ENCODE measurements around the gene CA10.

CA10 gene

GRCh38 chr17:52105591-52105990, 52.9 kb downstream of the CA10 start:
- H3K4me2 ChIP-seq (ENCODE audit: low read length): no peak overlapping the region

GRCh38 chr17:52096056-52096455, 62.5 kb downstream of the CA10 start:
- Histone ChIP-seq H2BK120ac (ENCODE audit: insufficient read depth, low read length, poor library complexity) (no peak overlapping the region), H3K4me2 (ENCODE audit: low read length) (no peak overlapping the region), H2AFZ (ENCODE audit: insufficient read depth, low read length, poor library complexity) (no peak overlapping the region), H3K36me3 (ENCODE audit: control insufficient read depth in 1 of 2, insufficient read depth in 2 of 2, low read length in 2 of 2) (no peaks in the 10 kb centered on the region), H2BK5ac (ENCODE audit: low read depth, low read length, poor library complexity) (no peak overlapping the region), H3K27ac (ENCODE audit: low read depth, low read length) (no peak overlapping the region), H3K23ac (ENCODE audit: low read length) (no peak overlapping the region), H3K79me1 (ENCODE audit: low read length) (no peaks in the 10 kb centered on the region), H3K4me1 (ENCODE audit: control insufficient read depth in 1 of 2, insufficient read depth in 2 of 2, low read length in 2 of 2) (no peaks in the 10 kb centered on the region), H2BK12ac (ENCODE audit: low read length) (no peak overlapping the region), H3K9ac (ENCODE audit: low read length) (no peak overlapping the region), H3K27me3 (ENCODE audit: insufficient read depth, low read length) (no peaks in the 10 kb centered on the region), H3K14ac (ENCODE audit: low read length) (no peak overlapping the region), H2AK5ac (ENCODE audit: low read length) (no peak overlapping the region), H3K4ac (ENCODE audit: low read depth, low read length) (no peak overlapping the region), H4K8ac (ENCODE audit: low read depth, low read length) (no peak overlapping the region), H3K4me3 (ENCODE audit: low read depth, low read length) (no peak overlapping the region), H3K18ac (ENCODE audit: low read length) (no peak overlapping the region), H4K12ac (ENCODE audit: low read depth, low read length) (no peak overlapping the region), H3K9me3 (ENCODE audit: insufficient read depth, low read depth, low read length) (no peaks in the 10 kb centered on the region), H3K79me2 (ENCODE audit: control insufficient read depth, insufficient read depth, low read length, poor library complexity) (no peaks in the 10 kb centered on the region), H4K91ac (ENCODE audit: low read depth, low read length) (no peak overlapping the region)
- no peak for DNase-seq

More at GRCh38 chr17:52105591-52105990, 52.9 kb downstream of the CA10 start:
- Histone ChIP-seq H3K36me3 (ENCODE audit: control insufficient read depth in 1 of 2, insufficient read depth in 2 of 2, low read length in 2 of 2) (no peaks in the 10 kb centered on the region), H3K9ac (ENCODE audit: low read length) (no peak overlapping the region), H2BK120ac (ENCODE audit: insufficient read depth, low read length, poor library complexity) (no peak overlapping the region), H3K4ac (ENCODE audit: low read depth, low read length) (no peak overlapping the region), H3K79me1 (ENCODE audit: low read length) (no peaks in the 10 kb centered on the region), H4K91ac (ENCODE audit: low read depth, low read length) (no peak overlapping the region), H3K14ac (ENCODE audit: low read length) (no peak overlapping the region), H4K12ac (ENCODE audit: low read depth, low read length) (no peak overlapping the region), H3K27ac (ENCODE audit: low read depth, low read length) (no peak overlapping the region), H3K9me3 (ENCODE audit: insufficient read depth, low read depth, low read length) (no peaks in the 10 kb centered on the region), H4K8ac (ENCODE audit: low read depth, low read length) (no peak overlapping the region), H3K4me3 (ENCODE audit: low read depth, low read length) (no peak overlapping the region), H3K18ac (ENCODE audit: low read length) (no peak overlapping the region), H2BK5ac (ENCODE audit: low read depth, low read length, poor library complexity) (no peak overlapping the region), H3K27me3 (ENCODE audit: insufficient read depth, low read length) (no peaks in the 10 kb centered on the region), H3K4me1 (ENCODE audit: control insufficient read depth in 1 of 2, insufficient read depth in 2 of 2, low read length in 2 of 2) (no peaks in the 10 kb centered on the region), H3K23ac (ENCODE audit: low read length) (no peak overlapping the region), H2AK5ac (ENCODE audit: low read length) (no peak overlapping the region), H3K79me2 (ENCODE audit: control insufficient read depth, insufficient read depth, low read length, poor library complexity) (no peaks in the 10 kb centered on the region), H2AFZ (ENCODE audit: insufficient read depth, low read length, poor library complexity) (no peak overlapping the region), H2BK12ac (ENCODE audit: low read length) (no peak overlapping the region)
- no CpG with 5 or more reads among the region's 1 CpG for WGBS (ENCODE audit: extremely low coverage, insufficient coverage, insufficient read length)
- no peak for DNase-seq

- no peak overlapping the region for H2AFZ ChIP-seq (ENCODE audit: insufficient read depth, low read length, poor library complexity)
- H3K18ac ChIP-seq (ENCODE audit: low read length): no peak overlapping the region
- no peak overlapping the region for H3K4me2 ChIP-seq (ENCODE audit: low read length)
- H4K91ac ChIP-seq (ENCODE audit: low read depth, low read length): no peak overlapping the region
- H2BK12ac ChIP-seq (ENCODE audit: low read length): no peak overlapping the region
- no peak overlapping the region for H3K9ac ChIP-seq (ENCODE audit: low read length)
- H3K4me1 ChIP-seq (ENCODE audit: control insufficient read depth in 1 of 2, insufficient read depth in 2 of 2, low read length in 2 of 2): no peaks in the 10 kb centered on the region
- no peak overlapping the region for H3K23ac ChIP-seq (ENCODE audit: low read length)
- no peak overlapping the region for H2AK5ac ChIP-seq (ENCODE audit: low read length)
- H2BK120ac ChIP-seq (ENCODE audit: insufficient read depth, low read length, poor library complexity): no peak overlapping the region
- no peaks in the 10 kb centered on the region for H3K79me2 ChIP-seq (ENCODE audit: control insufficient read depth, insufficient read depth, low read length, poor library complexity)
- H4K12ac ChIP-seq (ENCODE audit: low read depth, low read length): no peak overlapping the region
- no peak for DNase-seq
- H3K36me3 ChIP-seq (ENCODE audit: control insufficient read depth in 1 of 2, insufficient read depth in 2 of 2, low read length in 2 of 2): no peaks in the 10 kb centered on the region
- no peak overlapping the region for H4K8ac ChIP-seq (ENCODE audit: low read depth, low read length)
- no peaks in the 10 kb centered on the region for H3K27me3 ChIP-seq (ENCODE audit: insufficient read depth, low read length)
- H3K4me3 ChIP-seq (ENCODE audit: low read depth, low read length): no peak overlapping the region
- no peak overlapping the region for H3K27ac ChIP-seq (ENCODE audit: low read depth, low read length)
- H2BK5ac ChIP-seq (ENCODE audit: low read depth, low read length, poor library complexity): no peak overlapping the region
- no peak overlapping the region for H3K4ac ChIP-seq (ENCODE audit: low read depth, low read length)
- no peaks in the 10 kb centered on the region for H3K9me3 ChIP-seq (ENCODE audit: insufficient read depth, low read depth, low read length)
- WGBS (ENCODE audit: extremely low coverage, insufficient coverage, insufficient read length): no CpG with 5 or more reads among the region's 2 CpGs
- no peak overlapping the region for H3K14ac ChIP-seq (ENCODE audit: low read length)
- H3K79me1 ChIP-seq (ENCODE audit: low read length): no peaks in the 10 kb centered on the region
Observed at GRCh38 chr17:52084176-52084575, 74.3 kb downstream of the CA10 start.

GRCh38 chr17:52079496-52079895, 79.0 kb downstream of the CA10 start:
- Histone ChIP-seq H4K91ac (ENCODE audit: low read depth, low read length) (no peak overlapping the region), H3K4me2 (ENCODE audit: low read length) (no peak overlapping the region), H3K36me3 (ENCODE audit: control insufficient read depth in 1 of 2, insufficient read depth in 2 of 2, low read length in 2 of 2) (no peaks in the 10 kb centered on the region), H3K18ac (ENCODE audit: low read length) (no peak overlapping the region), H4K12ac (ENCODE audit: low read depth, low read length) (no peak overlapping the region), H3K4ac (ENCODE audit: low read depth, low read length) (no peak overlapping the region), H4K8ac (ENCODE audit: low read depth, low read length) (no peak overlapping the region), H3K14ac (ENCODE audit: low read length) (no peak overlapping the region), H3K23ac (ENCODE audit: low read length) (no peak overlapping the region), H3K4me3 (ENCODE audit: low read depth, low read length) (no peak overlapping the region), H3K79me1 (ENCODE audit: low read length) (no peaks in the 10 kb centered on the region), H3K4me1 (ENCODE audit: control insufficient read depth in 1 of 2, insufficient read depth in 2 of 2, low read length in 2 of 2) (no peaks in the 10 kb centered on the region), H2BK120ac (ENCODE audit: insufficient read depth, low read length, poor library complexity) (no peak overlapping the region), H2AFZ (ENCODE audit: insufficient read depth, low read length, poor library complexity) (no peak overlapping the region), H3K27me3 (ENCODE audit: insufficient read depth, low read length) (no peaks in the 10 kb centered on the region), H2BK12ac (ENCODE audit: low read length) (no peak overlapping the region), H3K9me3 (ENCODE audit: insufficient read depth, low read depth, low read length) (no peaks in the 10 kb centered on the region), H3K79me2 (ENCODE audit: control insufficient read depth, insufficient read depth, low read length, poor library complexity) (no peaks in the 10 kb centered on the region), H3K9ac (ENCODE audit: low read length) (no peak overlapping the region), H2BK5ac (ENCODE audit: low read depth, low read length, poor library complexity) (no peak overlapping the region), H3K27ac (ENCODE audit: low read depth, low read length) (no peak overlapping the region), H2AK5ac (ENCODE audit: low read length) (no peak overlapping the region)
- WGBS (ENCODE audit: extremely low coverage, insufficient coverage, insufficient read length): no CpG with 5 or more reads among the region's 4 CpGs
- no peak for DNase-seq

Data from trophoblast cell (in vitro differentiated cells and primary cell).